Gastroesophageal sphincter (tissue), 4 donors: ENCODE data around the gene SENP7. TPM values are rescaled to one million over a fixed set of nuclear protein-coding genes. Genes with fewer than 3 reads are reported as not detected.
"Not testable (repeated sequence)": the region's sequence is repeated elsewhere in the genome, so short reads cannot be mapped to it uniquely, and the experiment has no call there.

Experiments used
- ATAC-seq: fragments of 150-250 bp; one replicate; pipeline ENCODE4 v1.9.1; 2016; ENCODE audit warnings: mild to moderate bottlenecking, moderate library complexity
- H3K27ac ChIP-seq, 4 donors: fragments of 200-600 bp; sonication (generic) in 3 of 4; 1 replicate in 3 of 4; 2 replicates in 1 of 4; pipeline ENCODE4 v1.5.1; 2016 to 2019
- H3K27me3 ChIP-seq: fragments of 200-600 bp; sonication (generic); one replicate; pipeline ENCODE4 v1.5.1; 2019
- H3K36me3 ChIP-seq, 2 donors: fragments of 200-600 bp; sonication (generic); one replicate each; pipeline ENCODE4 v1.5.1; 2019; ENCODE audit warnings: control low read depth in 1 of 2
- H3K4me1 ChIP-seq, 3 donors: fragments of 200-600 bp; sonication (generic); 1 replicate in 2 of 3; 2 replicates in 1 of 3; pipeline ENCODE4 v1.5.1; 2016 to 2019; ENCODE audit warnings: control low read depth in 2 of 3
- H3K4me3 ChIP-seq, 2 donors: fragments of 200-600 bp; sonication (generic); one replicate each; pipeline ENCODE4 v1.5.1; 2019; ENCODE audit warnings: mild to moderate bottlenecking in 1 of 2, moderate library complexity in 1 of 2
- H3K9me3 ChIP-seq, 3 donors: fragments of 200-600 bp; sonication (generic); one replicate each; pipeline ENCODE4 v1.5.1; 2017 to 2019; ENCODE audit warnings: control low read depth in 2 of 3
- EP300 ChIP-seq: sonication (generic); formaldehyde crosslinking; IDR thresholded peaks from one replicate; pipeline ENCODE4 v1.6.1; 2017; ENCODE audit warnings: antibody characterized with exemption, mild to moderate bottlenecking
- POLR2A ChIP-seq, 2 donors: fragments of 450-650 bp; IDR thresholded peaks; one replicate each; pipeline ENCODE4 v1.6.1; 2017; ENCODE audit warnings: antibody characterized with exemption in 2 of 2, mild to moderate bottlenecking in 2 of 2, moderate library complexity in 1 of 2
- POLR2AphosphoS5 ChIP-seq: sonication (generic); formaldehyde crosslinking; IDR thresholded peaks from one replicate; pipeline ENCODE4 v1.6.1; 2017; ENCODE audit warnings: antibody characterized with exemption
- WGBS, 2 donors: methylation state at CpG; one replicate each; pipeline ENCODE4 v1.1.5; 2018; ENCODE audit warnings: low coverage in 1 of 2; 5-methylcytosine and 5-hydroxymethylcytosine counted together
- total RNA-seq, 4 donors: library from RNA; depleted of rRNA; stranded (reverse); fragments of >200 nt; gene quantifications; one replicate each; pipeline ENCODE4 v1.1.0, GENCODE V29; 2016
- TF ChIP-seq, protein P1 (sequence below), 4 experiments: fragments of 200-600 bp in 2 of 4; fragments of 450-650 bp in 2 of 4; sonication (generic) in 1 of 4; IDR thresholded peaks; one replicate each; pipeline ENCODE4 v1.5.1; 2017 to 2019; ENCODE audit warnings: antibody characterized with exemption in 4 of 4, mild to moderate bottlenecking in 2 of 4, moderate library complexity in 2 of 4

SENP7 gene, protein sequence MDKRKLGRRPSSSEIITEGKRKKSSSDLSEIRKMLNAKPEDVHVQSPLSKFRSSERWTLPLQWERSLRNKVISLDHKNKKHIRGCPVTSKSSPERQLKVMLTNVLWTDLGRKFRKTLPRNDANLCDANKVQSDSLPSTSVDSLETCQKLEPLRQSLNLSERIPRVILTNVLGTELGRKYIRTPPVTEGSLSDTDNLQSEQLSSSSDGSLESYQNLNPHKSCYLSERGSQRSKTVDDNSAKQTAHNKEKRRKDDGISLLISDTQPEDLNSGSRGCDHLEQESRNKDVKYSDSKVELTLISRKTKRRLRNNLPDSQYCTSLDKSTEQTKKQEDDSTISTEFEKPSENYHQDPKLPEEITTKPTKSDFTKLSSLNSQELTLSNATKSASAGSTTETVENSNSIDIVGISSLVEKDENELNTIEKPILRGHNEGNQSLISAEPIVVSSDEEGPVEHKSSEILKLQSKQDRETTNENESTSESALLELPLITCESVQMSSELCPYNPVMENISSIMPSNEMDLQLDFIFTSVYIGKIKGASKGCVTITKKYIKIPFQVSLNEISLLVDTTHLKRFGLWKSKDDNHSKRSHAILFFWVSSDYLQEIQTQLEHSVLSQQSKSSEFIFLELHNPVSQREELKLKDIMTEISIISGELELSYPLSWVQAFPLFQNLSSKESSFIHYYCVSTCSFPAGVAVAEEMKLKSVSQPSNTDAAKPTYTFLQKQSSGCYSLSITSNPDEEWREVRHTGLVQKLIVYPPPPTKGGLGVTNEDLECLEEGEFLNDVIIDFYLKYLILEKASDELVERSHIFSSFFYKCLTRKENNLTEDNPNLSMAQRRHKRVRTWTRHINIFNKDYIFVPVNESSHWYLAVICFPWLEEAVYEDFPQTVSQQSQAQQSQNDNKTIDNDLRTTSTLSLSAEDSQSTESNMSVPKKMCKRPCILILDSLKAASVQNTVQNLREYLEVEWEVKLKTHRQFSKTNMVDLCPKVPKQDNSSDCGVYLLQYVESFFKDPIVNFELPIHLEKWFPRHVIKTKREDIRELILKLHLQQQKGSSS
- total RNA-seq: 10 to 100 TPM; 14.8 to 41.4 (median 23.0) TPM

DNA sequence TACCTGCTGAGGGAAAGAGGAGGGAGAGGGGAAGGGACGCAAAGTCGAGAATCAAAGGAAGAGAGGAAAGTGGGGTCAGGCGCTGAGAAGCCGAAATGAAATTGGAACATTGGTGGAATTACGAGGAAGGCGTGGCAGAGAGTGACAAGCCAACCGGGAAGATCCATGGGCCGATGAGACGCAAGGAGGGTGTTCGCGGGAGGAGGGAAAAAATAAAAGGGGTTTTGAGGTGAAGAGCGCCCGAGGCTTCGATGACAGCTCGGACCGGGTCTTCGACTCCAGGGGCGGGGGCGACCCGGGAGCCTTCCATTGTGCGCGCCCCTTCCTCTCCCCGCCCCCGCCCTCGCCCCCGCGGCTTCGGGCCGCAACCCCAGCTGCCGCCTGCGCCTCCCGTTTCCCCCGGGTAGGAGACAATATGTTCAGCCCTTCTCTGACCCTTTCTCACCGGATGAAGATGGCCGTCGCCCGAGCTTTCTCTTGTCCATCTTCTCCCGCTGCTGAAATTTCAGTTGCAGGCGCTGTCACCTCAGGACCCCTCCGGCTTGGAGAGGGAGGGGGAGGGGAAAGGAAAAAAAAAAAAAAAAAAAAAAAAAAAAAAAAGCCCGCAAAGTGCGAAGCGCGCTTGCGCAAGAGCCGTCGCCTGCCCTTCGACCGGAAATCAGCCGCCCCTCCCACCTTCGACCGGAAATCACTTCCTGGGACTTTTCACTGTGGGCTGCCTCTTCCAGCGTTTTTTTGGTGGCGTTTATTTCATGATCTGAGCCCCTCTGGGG is at the start of gene SENP7:
Gene SENP7 (minus strand): TSS at position 567 of the 773 bp plus-strand sequence. CDS start 82 bp downstream, at position 485.
- Histone ChIP-seq H3K36me3 (no peaks in the 10 kb centered on the region), H3K4me3 (peak within 1 kb of the TSS; percentile 88 to 89), H3K9me3 (no peaks in the 10 kb centered on the region), H3K27ac (peak within 1 kb of the TSS; percentile 90 to 97 (median 94)), H3K4me1 (peaks cover 2 to 34% (median 7%) of the 10 kb centered on the region in 3 donors), H3K27me3 (peaks cover 10% of the 10 kb centered on the region)
- 0% methylated on average over 32 to 36 of the region's 54 CpGs for WGBS, 2 donors
- ATAC-seq: peak; percentile 77
- TF ChIP-seq, protein P1, sequence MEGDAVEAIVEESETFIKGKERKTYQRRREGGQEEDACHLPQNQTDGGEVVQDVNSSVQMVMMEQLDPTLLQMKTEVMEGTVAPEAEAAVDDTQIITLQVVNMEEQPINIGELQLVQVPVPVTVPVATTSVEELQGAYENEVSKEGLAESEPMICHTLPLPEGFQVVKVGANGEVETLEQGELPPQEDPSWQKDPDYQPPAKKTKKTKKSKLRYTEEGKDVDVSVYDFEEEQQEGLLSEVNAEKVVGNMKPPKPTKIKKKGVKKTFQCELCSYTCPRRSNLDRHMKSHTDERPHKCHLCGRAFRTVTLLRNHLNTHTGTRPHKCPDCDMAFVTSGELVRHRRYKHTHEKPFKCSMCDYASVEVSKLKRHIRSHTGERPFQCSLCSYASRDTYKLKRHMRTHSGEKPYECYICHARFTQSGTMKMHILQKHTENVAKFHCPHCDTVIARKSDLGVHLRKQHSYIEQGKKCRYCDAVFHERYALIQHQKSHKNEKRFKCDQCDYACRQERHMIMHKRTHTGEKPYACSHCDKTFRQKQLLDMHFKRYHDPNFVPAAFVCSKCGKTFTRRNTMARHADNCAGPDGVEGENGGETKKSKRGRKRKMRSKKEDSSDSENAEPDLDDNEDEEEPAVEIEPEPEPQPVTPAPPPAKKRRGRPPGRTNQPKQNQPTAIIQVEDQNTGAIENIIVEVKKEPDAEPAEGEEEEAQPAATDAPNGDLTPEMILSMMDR (IDR thresholded peaks at IDR 0.05): no peak
- TF ChIP-seq POLR2AphosphoS5 (peak; percentile 35), EP300 (no peak)

DNA sequence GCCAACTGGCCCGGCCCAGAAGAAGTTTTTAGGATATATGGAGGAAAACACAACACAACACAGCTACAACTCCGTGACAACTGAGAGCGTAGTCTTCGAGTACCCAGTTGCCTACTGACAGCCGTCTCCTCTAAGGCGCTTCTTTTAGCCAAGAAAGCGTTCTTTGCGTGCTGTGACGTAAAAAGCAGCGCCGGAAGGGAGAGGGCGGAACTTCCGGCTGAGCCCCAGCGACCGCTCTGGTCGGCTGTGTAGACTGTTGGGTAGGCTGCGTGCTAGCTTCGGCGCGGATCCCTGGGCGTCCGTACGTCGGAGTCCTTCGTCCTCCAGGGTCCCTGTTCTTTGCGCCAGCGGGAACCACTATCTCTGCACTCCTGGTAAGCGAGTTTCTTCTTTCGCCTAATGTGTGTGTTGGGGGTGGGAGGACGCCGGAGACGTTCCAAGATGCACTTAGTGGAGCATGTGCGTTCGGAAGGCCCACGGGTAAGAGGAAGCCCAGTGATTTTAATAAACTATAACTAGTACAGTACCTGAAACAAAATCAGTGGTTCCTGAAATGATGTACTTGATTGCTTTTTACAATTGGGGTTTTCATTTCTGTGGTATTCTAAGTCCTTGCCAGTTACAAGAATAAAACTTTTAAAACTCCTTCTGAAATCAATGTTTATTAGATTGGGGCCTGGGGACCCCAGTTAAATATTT is 48.8 kb upstream of the SENP7 start, which contains the start of gene TRMT10C:
Gene TRMT10C (plus strand): TSS at position 239 of the 699 bp plus-strand sequence. CDS start 2,914 bp downstream, outside the sequence.
- H3K4me3 ChIP-seq: peak within 1 kb of the TSS; percentile 77 to 94
- TF ChIP-seq POLR2A (IDR thresholded peaks at IDR 0.05) (peak; percentile 69 to 84), POLR2AphosphoS5 (peak; percentile 93)
- TF ChIP-seq, protein P1 (IDR thresholded peaks at IDR 0.05): no peak
- H3K27ac ChIP-seq: peak within 1 kb of the TSS; percentile 93 to 99 (median 93)
- H3K27me3 ChIP-seq: peaks cover 30% of the 10 kb centered on the region
- H3K36me3 ChIP-seq: peaks cover 0 to 21% of the 10 kb centered on the region in 2 donors
- WGBS, 2 donors: 0 to 14% methylated on average over 1 to 6 of the region's 35 CpGs
- ATAC-seq: peak; percentile 98
- H3K9me3 ChIP-seq: no peaks in the 10 kb centered on the region
- H3K4me1 ChIP-seq: peaks cover 4 to 37% (median 15%) of the 10 kb centered on the region in 3 donors

DNA sequence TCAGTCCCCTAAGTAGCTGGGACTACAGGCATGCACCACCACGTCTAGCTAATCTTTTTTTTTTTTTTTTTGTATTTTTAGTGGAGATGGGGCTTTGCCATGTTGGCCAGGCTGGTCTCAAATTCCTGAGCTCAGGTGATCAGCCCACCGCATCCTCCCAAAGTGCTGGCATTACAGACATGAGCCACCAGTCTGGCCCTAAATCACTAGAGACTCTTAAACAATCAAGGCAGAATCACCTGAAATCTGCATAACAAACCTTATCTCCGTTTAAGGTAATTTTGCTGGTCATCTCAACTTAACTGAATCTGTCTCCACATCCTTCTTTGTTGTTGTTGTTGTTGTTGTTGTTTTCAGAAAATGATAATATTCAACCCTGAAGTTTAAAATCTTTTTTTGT is 43.1 kb upstream of the SENP7 start:
- Histone ChIP-seq H3K4me3 (no peak overlapping the region), H3K4me1 (no peaks in the 10 kb centered on the region), H3K27ac (no peak overlapping the region), H3K36me3 (no peaks in the 10 kb centered on the region), H3K27me3 (peaks cover 52% of the 10 kb centered on the region), H3K9me3 (no peaks in the 10 kb centered on the region)
- TF ChIP-seq POLR2AphosphoS5 (no peak), EP300 (no peak), POLR2A (IDR thresholded peaks at IDR 0.05) (no peak)
- TF ChIP-seq, protein P1 (IDR thresholded peaks at IDR 0.05): no peak
- no peak for ATAC-seq
- WGBS, 2 donors: 13 to 43% methylated on average over 2 to 3 of the region's 3 CpGs

DNA sequence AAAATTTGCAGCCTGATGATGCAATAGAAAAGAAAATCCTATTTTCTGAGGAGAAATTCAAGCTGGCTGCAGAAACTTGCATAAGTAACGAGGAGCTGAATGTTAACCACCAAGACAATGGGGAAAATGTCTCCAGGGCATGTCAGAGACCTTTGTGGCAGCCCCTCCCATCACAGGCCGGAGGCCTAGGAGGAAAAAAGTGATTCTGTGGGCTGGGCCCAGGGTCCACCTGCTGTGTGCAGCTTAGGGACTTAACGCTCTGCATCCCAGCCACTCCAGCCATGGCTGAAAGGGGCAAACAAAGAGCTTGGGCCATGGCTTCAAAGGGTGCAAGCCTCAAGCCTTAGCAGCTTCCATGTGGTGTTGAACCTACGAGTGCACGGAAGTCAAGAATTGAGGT is 40.4 kb upstream of the SENP7 start:
- WGBS, 2 donors: 81 to 83% methylated on average over 4 of the region's 5 CpGs
- ATAC-seq: not testable (repeated sequence)

DNA sequence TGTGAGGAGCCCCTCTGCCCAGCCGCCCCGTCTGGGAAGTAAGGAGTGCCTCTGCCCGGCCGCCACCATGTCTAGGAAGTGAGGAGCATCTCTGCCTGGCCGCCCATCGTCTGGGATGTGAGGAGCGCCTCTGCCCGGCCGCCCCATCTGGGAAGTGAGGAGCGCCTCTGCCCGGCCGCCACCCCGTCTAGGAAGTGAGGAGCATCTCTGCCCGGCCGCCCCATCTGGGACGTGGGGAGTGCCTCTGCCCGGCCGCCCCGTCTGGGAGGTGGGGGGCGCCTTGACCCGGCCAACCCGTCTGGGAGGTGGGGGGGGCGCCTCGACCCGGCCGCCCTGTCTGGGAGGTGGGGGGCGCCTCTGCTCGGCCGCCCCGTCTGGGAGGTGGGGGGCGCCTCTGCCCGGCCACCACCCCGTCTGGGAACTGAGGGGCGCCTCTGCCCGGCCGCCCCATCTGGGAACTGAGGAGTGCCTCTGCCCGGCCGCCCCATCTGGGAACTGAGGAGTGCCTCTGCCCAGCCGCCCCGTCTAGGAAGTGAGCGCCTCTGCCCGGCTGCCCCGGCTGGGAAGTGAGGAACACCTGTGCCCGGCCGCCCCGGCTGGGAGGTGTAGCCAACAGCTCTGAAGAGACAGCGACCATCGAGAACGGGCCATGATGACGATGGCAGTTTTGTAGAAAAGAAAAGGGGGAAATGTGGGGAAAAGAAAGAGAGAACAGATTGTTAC is 38.5 kb upstream of the SENP7 start:
- H3K4me1 ChIP-seq, H3K27ac ChIP-seq, H3K36me3 ChIP-seq, H3K9me3 ChIP-seq, ATAC-seq, H3K4me3 ChIP-seq: not testable (repeated sequence)
- peaks cover 19% of the 10 kb centered on the region for H3K27me3 ChIP-seq
- WGBS, 2 donors: 100% methylated on average over 1 of the region's 50 CpGs; no CpG with 5 or more reads in 1 of the 2 donors

More for the DNA sequence above, 40.4 kb upstream of the SENP7 start:
- not testable (repeated sequence) for H3K4me3 ChIP-seq, H3K36me3 ChIP-seq, H3K4me1 ChIP-seq, H3K27ac ChIP-seq, H3K9me3 ChIP-seq
- H3K27me3 ChIP-seq: peaks cover 34% of the 10 kb centered on the region
